OCI-LY1 (cell line): ENCODE data around the gene TM9SF4.

ENCODE experiments used
- H2AFZ ChIP-seq: fragments of 200-600 bp; sonication (generic), shearing (Covaris generic); 2 replicates; pipeline ENCODE4 v1.6.0; 2014; ENCODE audit warnings: antibody characterized with exemption, mild to moderate bottlenecking, low read length
- H3F3A ChIP-seq: fragments of 200-600 bp; sonication (generic), shearing (Covaris generic); 2 replicates; pipeline ENCODE4 v1.6.0; 2014; ENCODE audit warnings: mild to moderate bottlenecking, antibody characterized with exemption, low read length, moderate library complexity; ENCODE audit not compliant: insufficient read depth
- H3K27ac ChIP-seq: fragments of 200-600 bp; sonication (generic); 2 replicates; pipeline ENCODE4 v1.5.1; 2014; ENCODE audit warnings: low read length, mixed run types, mild to moderate bottlenecking, low read depth; ENCODE audit not compliant: poor library complexity, severe bottlenecking
- H3K27me3 ChIP-seq: fragments of 200-600 bp; sonication (generic); 2 replicates; pipeline ENCODE4 v1.6.0; 2014; ENCODE audit warnings: antibody characterized with exemption, mild to moderate bottlenecking, low read length, moderate library complexity; ENCODE audit not compliant: insufficient read depth
- H3K36me3 ChIP-seq: fragments of 200-600 bp; sonication (generic); 2 replicates; pipeline ENCODE4 v1.6.1; 2014; ENCODE audit warnings: mild to moderate bottlenecking, antibody characterized with exemption, low read length, moderate library complexity, mixed read lengths; ENCODE audit not compliant: insufficient read depth
- H3K4me1 ChIP-seq: fragments of 200-600 bp; sonication (generic); 2 replicates; pipeline ENCODE4 v1.5.1; 2014; ENCODE audit warnings: mild to moderate bottlenecking, low read length, moderate library complexity; ENCODE audit not compliant: insufficient read depth, severe bottlenecking
- H3K4me2 ChIP-seq: fragments of 200-600 bp; sonication (generic), shearing (Covaris generic); 2 replicates; pipeline ENCODE4 v1.6.1; 2014; ENCODE audit warnings: low read length
- H3K4me3 ChIP-seq: fragments of 200-600 bp; sonication (generic); 2 replicates; pipeline ENCODE4 v1.5.1; 2014; ENCODE audit warnings: low read length, low read depth, mild to moderate bottlenecking, mixed read lengths; ENCODE audit not compliant: poor library complexity, severe bottlenecking
- H3K79me2 ChIP-seq: fragments of 200-600 bp; shearing (Covaris generic); 2 replicates; pipeline ENCODE4 v1.6.1; 2016; ENCODE audit warnings: mixed run types, low read length, mixed read lengths; ENCODE audit not compliant: insufficient read depth
- H3K9ac ChIP-seq: fragments of 200-600 bp; sonication (generic), shearing (Covaris generic); 2 replicates; pipeline ENCODE4 v1.6.1; 2014; ENCODE audit warnings: mild to moderate bottlenecking, low read length, mixed read lengths
- H3K9me2 ChIP-seq: fragments of 200-600 bp; sonication (generic), shearing (Covaris generic); 2 replicates; pipeline ENCODE4 v1.6.1; 2014; ENCODE audit warnings: low read depth, mild to moderate bottlenecking, low read length, mixed read lengths
- H3K9me3 ChIP-seq: fragments of 200-600 bp; shearing (Covaris generic); 2 replicates; pipeline ENCODE4 v1.6.1; 2014; ENCODE audit warnings: low read length, mixed read lengths
- H4K20me1 ChIP-seq: fragments of 200-600 bp; sonication (generic), shearing (Covaris generic); 2 replicates; pipeline ENCODE4 v1.6.0; 2016; ENCODE audit warnings: mild to moderate bottlenecking, low read length; ENCODE audit not compliant: insufficient read depth
- EZH2 ChIP-seq: fragments of 200-600 bp; sonication (generic), shearing (Covaris generic); IDR thresholded peaks from 2 replicates; pipeline ENCODE4 v1.8.0; 2017; ENCODE audit warnings: borderline replicate concordance, mixed run types, mild to moderate bottlenecking, antibody characterized with exemption, low read length, moderate library complexity, mixed read lengths
- TF ChIP-seq, protein P1 (sequence below): fragments of 200-600 bp; sonication (generic), shearing (Covaris generic); IDR thresholded peaks from 2 replicates; pipeline ENCODE4 v1.5.1; 2017; ENCODE audit warnings: mild to moderate bottlenecking, antibody characterized with exemption, low read length, moderate library complexity, mixed read lengths

TM9SF4 gene

DNA sequence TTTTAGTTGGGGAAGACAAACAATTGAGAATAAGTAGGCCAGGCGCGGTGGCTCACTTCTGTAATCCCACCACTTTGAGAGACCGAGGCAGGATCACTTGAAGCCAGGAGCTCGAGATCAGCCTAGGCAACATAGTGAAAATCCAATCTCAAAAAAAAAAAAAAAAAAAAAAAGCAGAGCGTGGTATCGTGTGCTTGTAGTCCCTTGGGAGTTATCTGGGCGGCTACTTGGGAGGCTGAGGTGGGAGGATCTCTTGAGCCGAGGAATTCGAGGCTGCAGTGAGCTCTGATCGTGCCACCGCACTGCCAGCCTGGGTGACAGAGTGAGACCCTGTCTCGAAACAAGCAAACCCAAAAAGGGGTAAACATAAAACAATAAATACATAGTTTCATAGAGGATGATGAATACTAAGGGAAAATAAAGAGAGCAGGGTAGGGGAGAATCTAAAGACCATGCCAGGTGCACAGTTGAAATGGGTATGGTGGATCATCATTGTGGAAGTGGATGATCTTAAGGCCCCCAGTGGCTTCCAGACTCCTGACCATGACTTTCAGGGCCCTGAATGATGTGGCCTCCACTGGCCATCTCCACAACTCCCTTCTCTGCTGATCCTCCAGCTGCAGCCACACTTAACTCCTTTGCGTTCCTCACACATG lies 99.1 kb downstream of the TM9SF4 start:
- H3F3A ChIP-seq = no peaks in the 10 kb centered on the region
- peaks cover 44% of the 10 kb centered on the region for H3K79me2 ChIP-seq
- peak overlapping the region; percentile 2 for H3K27ac ChIP-seq
- no peaks in the 10 kb centered on the region for H3K9me2 ChIP-seq
- H4K20me1 ChIP-seq = 0 out of 2 replicates have a peak, but pooled peaks cover 3% of the 10 kb centered on the region
- H3K4me3 ChIP-seq = peak overlapping the region; percentile 100
- H3K36me3 ChIP-seq = peaks cover 45% of the 10 kb centered on the region
- peaks cover 47% of the 10 kb centered on the region for H3K4me1 ChIP-seq
- H3K4me2 ChIP-seq = peak overlapping the region; percentile 78
- H2AFZ ChIP-seq = no peak overlapping the region
- H3K27me3 ChIP-seq = no peaks in the 10 kb centered on the region
- no peaks in the 10 kb centered on the region for H3K9me3 ChIP-seq
- TF ChIP-seq EZH2 = no peak
- TF ChIP-seq, protein P1, sequence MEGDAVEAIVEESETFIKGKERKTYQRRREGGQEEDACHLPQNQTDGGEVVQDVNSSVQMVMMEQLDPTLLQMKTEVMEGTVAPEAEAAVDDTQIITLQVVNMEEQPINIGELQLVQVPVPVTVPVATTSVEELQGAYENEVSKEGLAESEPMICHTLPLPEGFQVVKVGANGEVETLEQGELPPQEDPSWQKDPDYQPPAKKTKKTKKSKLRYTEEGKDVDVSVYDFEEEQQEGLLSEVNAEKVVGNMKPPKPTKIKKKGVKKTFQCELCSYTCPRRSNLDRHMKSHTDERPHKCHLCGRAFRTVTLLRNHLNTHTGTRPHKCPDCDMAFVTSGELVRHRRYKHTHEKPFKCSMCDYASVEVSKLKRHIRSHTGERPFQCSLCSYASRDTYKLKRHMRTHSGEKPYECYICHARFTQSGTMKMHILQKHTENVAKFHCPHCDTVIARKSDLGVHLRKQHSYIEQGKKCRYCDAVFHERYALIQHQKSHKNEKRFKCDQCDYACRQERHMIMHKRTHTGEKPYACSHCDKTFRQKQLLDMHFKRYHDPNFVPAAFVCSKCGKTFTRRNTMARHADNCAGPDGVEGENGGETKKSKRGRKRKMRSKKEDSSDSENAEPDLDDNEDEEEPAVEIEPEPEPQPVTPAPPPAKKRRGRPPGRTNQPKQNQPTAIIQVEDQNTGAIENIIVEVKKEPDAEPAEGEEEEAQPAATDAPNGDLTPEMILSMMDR = no peak
- peak overlapping the region; percentile 100 for H3K9ac ChIP-seq

DNA sequence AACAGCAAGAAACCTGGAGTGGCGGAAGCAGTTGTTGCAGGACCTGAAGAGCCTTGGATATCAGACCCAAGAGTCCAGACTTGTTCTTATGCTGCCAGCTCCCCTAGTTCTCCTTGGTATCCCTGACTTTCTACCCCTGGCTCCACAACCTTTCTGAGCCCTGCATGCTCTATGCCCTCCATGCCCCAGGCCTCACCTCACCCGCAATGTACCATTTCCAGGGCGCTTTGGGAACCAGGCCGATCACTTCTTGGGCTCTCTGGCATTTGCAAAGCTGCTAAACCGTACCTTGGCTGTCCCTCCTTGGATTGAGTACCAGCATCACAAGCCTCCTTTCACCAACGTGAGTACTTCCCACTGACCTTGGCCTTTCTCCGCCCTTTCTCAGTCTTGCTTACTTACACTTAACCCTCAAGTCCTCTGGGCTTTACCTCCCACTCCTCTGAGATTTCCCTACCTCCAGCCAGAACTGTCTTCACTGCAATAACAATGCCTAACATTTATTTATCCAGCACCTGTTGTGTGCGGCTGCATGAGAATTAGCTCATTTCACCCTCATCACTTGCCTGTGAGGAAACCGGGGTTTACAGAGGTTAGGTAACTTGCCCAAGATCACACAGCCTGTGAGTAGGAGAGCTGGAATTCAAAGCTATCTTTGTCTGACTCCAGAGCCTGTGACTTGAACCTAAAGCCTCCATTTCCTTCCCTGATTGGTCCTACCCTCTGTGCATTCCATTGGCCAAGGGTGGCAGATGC lies 100.5 kb downstream of the TM9SF4 start:
- H3K4me1 ChIP-seq = peaks cover 35% of the 10 kb centered on the region
- no peaks in the 10 kb centered on the region for H3K9me3 ChIP-seq
- no peak overlapping the region for H3K4me3 ChIP-seq
- peak overlapping the region; percentile 78; the same call in 1 of the 2 replicates for H3K4me2 ChIP-seq
- no peaks in the 10 kb centered on the region for H3K9me2 ChIP-seq
- no peak overlapping the region for H2AFZ ChIP-seq
- peaks cover 30% of the 10 kb centered on the region for H3K79me2 ChIP-seq
- H3F3A ChIP-seq = no peaks in the 10 kb centered on the region
- no peaks in the 10 kb centered on the region for H4K20me1 ChIP-seq
- no peak overlapping the region for H3K27ac ChIP-seq
- no peak overlapping the region; the same call in 1 of the 2 replicates for H3K9ac ChIP-seq
- no peaks in the 10 kb centered on the region for H3K27me3 ChIP-seq
- H3K36me3 ChIP-seq = peaks cover 51% of the 10 kb centered on the region
- TF ChIP-seq EZH2 = no peak
- TF ChIP-seq, protein P1 = no peak

DNA sequence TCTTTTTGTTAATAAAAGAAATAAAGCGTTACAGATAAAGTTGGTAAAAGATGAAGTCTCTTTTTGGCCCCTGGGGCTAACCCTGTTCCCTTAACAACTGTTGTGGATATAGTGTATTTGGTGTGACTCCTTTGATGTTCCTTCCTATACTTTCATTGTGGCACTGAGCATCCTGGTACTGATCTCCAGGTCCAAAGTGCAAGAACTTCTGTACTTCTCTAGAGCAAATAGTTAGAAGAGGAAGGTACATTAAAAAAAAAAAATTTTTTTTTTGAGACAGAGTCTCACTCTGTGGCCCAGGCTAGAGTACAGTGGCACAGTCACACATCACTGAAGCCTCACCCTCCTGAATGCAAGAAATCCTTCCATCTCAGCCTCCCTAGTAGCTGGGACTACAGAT lies 104.4 kb downstream of the TM9SF4 start:
- TF ChIP-seq, protein P1 = no peak
- TF ChIP-seq EZH2 = no peak
- no peaks in the 10 kb centered on the region for H4K20me1 ChIP-seq
- no peak overlapping the region for H3K4me2 ChIP-seq
- no peak overlapping the region for H3K27ac ChIP-seq
- H3K27me3 ChIP-seq = no peaks in the 10 kb centered on the region
- peaks cover 8% of the 10 kb centered on the region for H3K4me1 ChIP-seq
- no peak overlapping the region for H3K4me3 ChIP-seq
- H2AFZ ChIP-seq = no peak overlapping the region
- no peak overlapping the region for H3K9ac ChIP-seq
- no peaks in the 10 kb centered on the region for H3F3A ChIP-seq
- peaks cover 90% of the 10 kb centered on the region for H3K36me3 ChIP-seq
- H3K79me2 ChIP-seq = no peaks in the 10 kb centered on the region; the same call in 1 of the 2 replicates
- no peaks in the 10 kb centered on the region for H3K9me3 ChIP-seq
- H3K9me2 ChIP-seq = no peaks in the 10 kb centered on the region
